ENCODE data around the gene TBX20. TPM values are rescaled to one million over a fixed set of nuclear protein-coding genes. Genes with fewer than 3 reads are reported as not detected.
"Not testable (repeated sequence)": the region's sequence is repeated elsewhere in the genome, so short reads cannot be mapped to it uniquely, and the experiment has no call there.

TBX20 gene
- total RNA-seq, 1 experiment from 2014 or later = not detected

DNA sequence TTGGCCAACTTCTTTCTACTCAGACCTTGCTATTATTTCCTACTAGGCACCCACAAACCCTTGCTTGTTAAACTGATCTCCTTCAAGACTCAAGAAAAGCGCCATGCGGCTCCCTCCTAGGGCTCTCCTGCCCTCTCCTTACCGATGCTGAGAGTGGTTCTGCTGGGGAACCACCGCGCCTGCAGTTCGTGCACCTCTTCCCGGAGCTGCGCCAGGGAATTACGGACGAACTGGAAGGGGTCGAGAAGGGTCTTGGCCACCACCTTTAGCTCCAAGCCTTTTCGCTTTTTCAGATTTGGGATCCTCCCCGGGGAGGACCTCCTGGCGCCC, 68.4 kb downstream of the TBX20 start:
- H3K23me2 ChIP-seq (ENCODE audit: insufficient read length, low read depth, low read length, poor library complexity, severe bottlenecking); H3K4me1 ChIP-seq (ENCODE audit: insufficient read depth, low read length); H3K27ac Mint-ChIP-seq; H3K9me3 ChIP-seq (ENCODE audit: control insufficient read depth, low read depth, low read length); H3K79me2 ChIP-seq (ENCODE audit: insufficient read depth, low read length); H2BK12ac ChIP-seq (ENCODE audit: insufficient read length, low read depth, low read length); H3K56ac ChIP-seq (ENCODE audit: insufficient read length, low read depth, low read length); H4K5ac ChIP-seq (ENCODE audit: insufficient read length, low read depth, low read length); H3K36me3 Mint-ChIP-seq (ENCODE audit: insufficient read depth in 1 of 3, low read depth in 3 of 3); H3K18ac ChIP-seq (ENCODE audit: insufficient read length, low read depth, low read length); H3T11ph ChIP-seq (ENCODE audit: low read length); H2AFZ ChIP-seq (ENCODE audit: low read length); H3K27ac ChIP-seq (ENCODE audit: insufficient read length, low read depth, low read length); H3K23ac ChIP-seq (ENCODE audit: insufficient read length, low read depth, low read length); H3K79me1 ChIP-seq (ENCODE audit: insufficient read depth, low read depth, low read length, poor library complexity, severe bottlenecking); H4K91ac ChIP-seq (ENCODE audit: insufficient read length, low read depth, low read length); DNase-seq; H2BK20ac ChIP-seq (ENCODE audit: low read depth, low read length, poor library complexity, severe bottlenecking); H3K14ac ChIP-seq (ENCODE audit: insufficient read depth, low read length); H2BK15ac ChIP-seq (ENCODE audit: low read depth, low read length); H2BK5ac ChIP-seq (ENCODE audit: insufficient read length, low read length); H4K20me1 ChIP-seq (ENCODE audit: control insufficient read depth, insufficient read depth, insufficient read length); H3K4ac ChIP-seq (ENCODE audit: low read depth, low read length); H4K8ac ChIP-seq (replicated peaks; ENCODE audit: insufficient read length, low read depth, low read length); H2AK5ac ChIP-seq (ENCODE audit: insufficient read length, low read length); H3K9ac ChIP-seq (ENCODE audit: extremely low read depth, insufficient read length, low read length); H2BK120ac ChIP-seq (ENCODE audit: low read depth, low read length, poor library complexity, severe bottlenecking); H3K9me3 Mint-ChIP-seq; H3K27me3 ChIP-seq (ENCODE audit: insufficient read depth, low read length): not testable (repeated sequence)
- Mint-ChIP-seq H3K4me1 (peaks cover 7 to 14% of the 10 kb centered on the region in 2 experiments), H3K4me3 (peak overlapping the region; percentile 66 to 78), H3K27me3 (ENCODE audit: low read depth) (peaks cover 49% of the 10 kb centered on the region)
- TF ChIP-seq, protein P1, sequence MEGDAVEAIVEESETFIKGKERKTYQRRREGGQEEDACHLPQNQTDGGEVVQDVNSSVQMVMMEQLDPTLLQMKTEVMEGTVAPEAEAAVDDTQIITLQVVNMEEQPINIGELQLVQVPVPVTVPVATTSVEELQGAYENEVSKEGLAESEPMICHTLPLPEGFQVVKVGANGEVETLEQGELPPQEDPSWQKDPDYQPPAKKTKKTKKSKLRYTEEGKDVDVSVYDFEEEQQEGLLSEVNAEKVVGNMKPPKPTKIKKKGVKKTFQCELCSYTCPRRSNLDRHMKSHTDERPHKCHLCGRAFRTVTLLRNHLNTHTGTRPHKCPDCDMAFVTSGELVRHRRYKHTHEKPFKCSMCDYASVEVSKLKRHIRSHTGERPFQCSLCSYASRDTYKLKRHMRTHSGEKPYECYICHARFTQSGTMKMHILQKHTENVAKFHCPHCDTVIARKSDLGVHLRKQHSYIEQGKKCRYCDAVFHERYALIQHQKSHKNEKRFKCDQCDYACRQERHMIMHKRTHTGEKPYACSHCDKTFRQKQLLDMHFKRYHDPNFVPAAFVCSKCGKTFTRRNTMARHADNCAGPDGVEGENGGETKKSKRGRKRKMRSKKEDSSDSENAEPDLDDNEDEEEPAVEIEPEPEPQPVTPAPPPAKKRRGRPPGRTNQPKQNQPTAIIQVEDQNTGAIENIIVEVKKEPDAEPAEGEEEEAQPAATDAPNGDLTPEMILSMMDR (conservative IDR thresholded peaks at IDR 0.05) = peak; percentile 35; the same call in 1 of the 3 replicates
- no CpG with 5 or more reads among the region's 14 CpGs for WGBS (ENCODE audit: extremely low coverage, insufficient read length, low lambda C conversion rate)
- H3K4me2 ChIP-seq (ENCODE audit: insufficient read depth, insufficient read length, low read length) = peak overlapping the region; percentile 50

DNA sequence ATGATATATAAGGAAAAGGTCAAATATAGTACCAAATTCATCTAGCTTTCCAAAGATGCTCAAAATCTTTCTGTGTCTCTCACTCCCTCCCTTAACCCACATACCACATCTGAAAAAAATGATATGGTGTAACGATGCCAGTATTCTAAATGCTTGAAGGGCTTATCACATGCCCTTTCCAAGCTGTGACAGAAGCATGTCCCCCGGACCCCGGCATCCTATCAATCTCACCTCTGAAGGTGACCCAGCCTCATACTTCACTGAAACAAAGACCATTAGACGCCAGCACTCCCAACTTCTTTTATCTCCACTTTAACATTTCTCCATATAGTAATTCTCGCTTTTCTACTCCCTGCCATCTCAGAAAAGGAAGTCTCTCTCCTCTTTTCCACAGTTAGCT, 68.9 kb downstream of the TBX20 start:
- Mint-ChIP-seq H3K4me1 (peaks cover 7 to 14% of the 10 kb centered on the region in 2 experiments), H3K4me3 (peak overlapping the region; percentile 66 to 78; a peak in 3 of 5 replicates), H3K27me3 (ENCODE audit: low read depth) (peaks cover 49% of the 10 kb centered on the region)
- not testable (repeated sequence) for H3K79me2 ChIP-seq (ENCODE audit: insufficient read depth, low read length); H2AFZ ChIP-seq (ENCODE audit: low read length); H3K23ac ChIP-seq (ENCODE audit: insufficient read length, low read depth, low read length); H3K36me3 Mint-ChIP-seq (ENCODE audit: insufficient read depth in 1 of 3, low read depth in 3 of 3); H3K27ac ChIP-seq (ENCODE audit: insufficient read length, low read depth, low read length); H4K91ac ChIP-seq (ENCODE audit: insufficient read length, low read depth, low read length); H3K9me3 ChIP-seq (ENCODE audit: control insufficient read depth, low read depth, low read length); H3K14ac ChIP-seq (ENCODE audit: insufficient read depth, low read length); H3K4me1 ChIP-seq (ENCODE audit: insufficient read depth, low read length); H3K18ac ChIP-seq (ENCODE audit: insufficient read length, low read depth, low read length); H2BK12ac ChIP-seq (ENCODE audit: insufficient read length, low read depth, low read length); H3K27me3 ChIP-seq (ENCODE audit: insufficient read depth, low read length); H3K4me2 ChIP-seq (ENCODE audit: insufficient read depth, insufficient read length, low read length); H4K5ac ChIP-seq (ENCODE audit: insufficient read length, low read depth, low read length); H2BK20ac ChIP-seq (ENCODE audit: low read depth, low read length, poor library complexity, severe bottlenecking); H3K27ac Mint-ChIP-seq; H2BK15ac ChIP-seq (ENCODE audit: low read depth, low read length); H3K4ac ChIP-seq (ENCODE audit: low read depth, low read length); H3T11ph ChIP-seq (ENCODE audit: low read length); H4K8ac ChIP-seq (replicated peaks; ENCODE audit: insufficient read length, low read depth, low read length); H3K9me3 Mint-ChIP-seq; DNase-seq; H3K9ac ChIP-seq (ENCODE audit: extremely low read depth, insufficient read length, low read length); H3K23me2 ChIP-seq (ENCODE audit: insufficient read length, low read depth, low read length, poor library complexity, severe bottlenecking); H3K56ac ChIP-seq (ENCODE audit: insufficient read length, low read depth, low read length); H2AK5ac ChIP-seq (ENCODE audit: insufficient read length, low read length); H2BK120ac ChIP-seq (ENCODE audit: low read depth, low read length, poor library complexity, severe bottlenecking); H3K79me1 ChIP-seq (ENCODE audit: insufficient read depth, low read depth, low read length, poor library complexity, severe bottlenecking); H4K20me1 ChIP-seq (ENCODE audit: control insufficient read depth, insufficient read depth, insufficient read length); H2BK5ac ChIP-seq (ENCODE audit: insufficient read length, low read length)
- WGBS (ENCODE audit: extremely low coverage, insufficient read length, low lambda C conversion rate) = no CpG with 5 or more reads among the region's 5 CpGs
